ENCODE measurements around the gene EPHB4.

The EPHB4 gene

DNA sequence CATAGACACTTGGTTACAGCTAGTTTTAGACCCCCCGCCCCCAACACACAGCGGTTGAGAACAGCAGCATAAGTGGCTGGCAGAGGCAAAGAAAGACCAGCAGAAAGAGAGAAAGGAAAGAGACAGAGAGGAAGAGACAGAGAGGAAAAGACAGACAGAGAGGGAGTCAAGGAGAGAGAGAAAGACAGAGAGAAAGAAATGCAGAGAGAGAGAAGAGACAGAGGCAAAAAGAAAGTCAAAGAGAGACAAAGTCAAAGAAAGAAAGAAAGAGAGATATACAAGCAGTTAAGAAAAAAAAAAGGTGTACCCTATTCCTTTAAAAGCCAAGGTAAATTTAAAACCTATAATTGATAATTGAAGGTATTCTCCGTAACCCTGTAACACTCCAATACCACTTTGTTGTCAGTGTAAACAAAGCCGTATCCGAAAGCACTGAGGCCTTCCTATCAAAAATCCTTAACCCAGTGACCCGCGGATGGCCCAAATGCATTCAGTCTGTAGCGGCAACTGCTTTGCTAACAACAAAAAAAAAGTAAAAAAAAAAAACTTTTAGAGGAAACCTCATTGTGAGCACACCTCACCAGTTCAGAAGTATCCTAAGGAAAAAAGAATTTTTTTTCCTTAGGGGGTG lies 13.3 kb upstream of the EPHB4 start:
- DNase-seq (ENCODE audit: low read depth, low spot score): no peak
- no peak for TF ChIP-seq CTCF (IDR thresholded peaks at IDR 0.05; ENCODE audit: insufficient read depth, low read length, missing control alignments)
- H3K4me3 ChIP-seq (ENCODE audit: low read depth, low read length): no peak overlapping the region
- ChIA-PET CTCF (interaction anchor here (1.1 kb wide), 1 partner anchor 35 kb away, joined by 3 read pairs; no protein-coding TSS in a partner anchor), POLR2A (no interaction called here)

GRCh38 chr7:100839361-100839760 lies 12.0 kb upstream of the EPHB4 start:
- ChIA-PET POLR2A (no interaction called here), CTCF (interaction anchor here (0.9 to 1.1 kb wide), 2 partner anchors 12 to 34 kb away, joined by 3 to 4 read pairs; no protein-coding TSS in a partner anchor)
- TF ChIP-seq CTCF (IDR thresholded peaks at IDR 0.05; ENCODE audit: insufficient read depth, low read length, missing control alignments): no peak
- H3K4me3 ChIP-seq (ENCODE audit: low read depth, low read length): no peak overlapping the region
- DNase-seq (ENCODE audit: low read depth, low spot score): no peak

DNA sequence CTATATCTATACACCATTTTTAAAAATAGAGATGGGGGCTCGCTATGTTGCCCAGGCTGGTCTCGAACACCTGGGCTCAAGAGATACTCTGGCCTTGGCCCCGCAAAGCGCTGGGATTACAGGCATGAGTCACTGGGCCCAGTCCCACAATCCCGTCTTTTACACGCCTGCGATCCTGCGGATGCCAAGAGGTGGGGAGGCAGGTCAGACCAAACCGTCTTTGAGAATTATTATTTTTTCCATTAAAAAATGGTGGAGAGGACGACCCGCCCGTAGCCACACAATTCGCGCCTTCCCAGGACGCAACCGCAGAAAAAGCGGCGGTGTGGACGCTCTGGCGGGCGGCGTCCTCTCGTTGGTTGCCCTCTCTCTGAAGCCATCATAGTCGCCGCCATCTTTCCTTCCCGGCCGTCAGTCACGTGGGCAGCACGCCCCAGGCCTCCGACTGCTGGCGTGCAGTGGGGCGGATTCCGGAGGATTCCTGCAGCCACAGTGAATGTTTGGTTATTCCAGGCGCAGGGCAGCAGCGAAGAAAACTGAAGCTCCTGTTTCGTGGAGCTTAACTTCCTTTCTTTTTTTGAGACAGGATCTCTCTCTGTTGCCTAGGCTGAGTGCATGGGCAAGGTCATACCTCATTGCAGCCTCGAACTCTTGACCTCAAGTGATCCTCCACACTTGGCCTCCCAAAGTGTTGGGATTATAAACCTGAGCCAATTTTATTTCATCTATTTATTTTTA lies 9.9 kb upstream of the EPHB4 start:
- H3K4me3 ChIP-seq (ENCODE audit: low read depth, low read length): peak overlapping the region; percentile 49
- no peak for TF ChIP-seq CTCF (IDR thresholded peaks at IDR 0.05; ENCODE audit: insufficient read depth, low read length, missing control alignments)
- peak; percentile 37 for DNase-seq (ENCODE audit: low read depth, low spot score)
- CTCF ChIA-PET: interaction anchor here (0.8 to 2.8 kb wide), 5 partner anchors 14 to 132 kb away, joined by 3 to 16 read pairs (median 4); partner anchors contain the start of genes POP7 and SLC12A9
- POLR2A ChIA-PET: no interaction called here

DNA sequence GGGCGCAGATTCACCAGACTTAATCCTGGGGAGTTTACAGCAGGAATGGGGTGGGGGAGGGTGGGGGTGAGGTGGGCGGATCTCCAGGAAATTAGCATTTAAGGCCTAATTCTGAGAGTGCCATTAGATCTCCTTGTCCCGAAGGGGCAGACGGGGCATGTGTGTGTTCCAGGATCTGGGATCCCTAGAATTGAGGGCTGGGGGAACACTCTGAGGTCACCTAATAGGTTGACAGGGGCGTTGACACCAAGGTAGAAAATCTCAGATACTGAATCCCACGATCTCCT lies 9.4 kb upstream of the EPHB4 start:
- ChIA-PET POLR2A (no interaction called here), CTCF (interaction anchor here (1.1 to 2.8 kb wide), 4 partner anchors 9 to 145 kb away, joined by 5 to 16 read pairs (median 8); partner anchors contain the start of genes EPHB4, POP7 and SLC12A9)
- no peak for TF ChIP-seq CTCF (IDR thresholded peaks at IDR 0.05; ENCODE audit: insufficient read depth, low read length, missing control alignments)
- H3K4me3 ChIP-seq (ENCODE audit: low read depth, low read length): no peak overlapping the region
- no peak for DNase-seq (ENCODE audit: low read depth, low spot score)

GRCh38 chr7:100835903-100836811 lies 8.8 kb upstream of the EPHB4 start:
- no peak for DNase-seq (ENCODE audit: low read depth, low spot score)
- no peak for TF ChIP-seq CTCF (IDR thresholded peaks at IDR 0.05; ENCODE audit: insufficient read depth, low read length, missing control alignments)
- H3K4me3 ChIP-seq (ENCODE audit: low read depth, low read length): no peak overlapping the region
- POLR2A ChIA-PET: no interaction called here
- CTCF ChIA-PET: interaction anchor here (0.9 to 2.8 kb wide), 7 partner anchors 8 to 145 kb away, joined by 3 to 16 read pairs (median 5); partner anchors contain the start of genes EPHB4, POP7 and SLC12A9
